SHP77 treated with DMSO at 0.1 percent for 48 hours (cell line): ENCODE measurements around the gene CDC26.
"Not testable (repeated sequence)": the region's sequence is repeated elsewhere in the genome, so short reads cannot be mapped to it uniquely, and the experiment has no call there.

ENCODE experiments used
- DNase-seq: peaks from one replicate; lab custom pipeline; 2025; lab: John Stamatoyannopoulos, UW

CDC26 gene

DNA sequence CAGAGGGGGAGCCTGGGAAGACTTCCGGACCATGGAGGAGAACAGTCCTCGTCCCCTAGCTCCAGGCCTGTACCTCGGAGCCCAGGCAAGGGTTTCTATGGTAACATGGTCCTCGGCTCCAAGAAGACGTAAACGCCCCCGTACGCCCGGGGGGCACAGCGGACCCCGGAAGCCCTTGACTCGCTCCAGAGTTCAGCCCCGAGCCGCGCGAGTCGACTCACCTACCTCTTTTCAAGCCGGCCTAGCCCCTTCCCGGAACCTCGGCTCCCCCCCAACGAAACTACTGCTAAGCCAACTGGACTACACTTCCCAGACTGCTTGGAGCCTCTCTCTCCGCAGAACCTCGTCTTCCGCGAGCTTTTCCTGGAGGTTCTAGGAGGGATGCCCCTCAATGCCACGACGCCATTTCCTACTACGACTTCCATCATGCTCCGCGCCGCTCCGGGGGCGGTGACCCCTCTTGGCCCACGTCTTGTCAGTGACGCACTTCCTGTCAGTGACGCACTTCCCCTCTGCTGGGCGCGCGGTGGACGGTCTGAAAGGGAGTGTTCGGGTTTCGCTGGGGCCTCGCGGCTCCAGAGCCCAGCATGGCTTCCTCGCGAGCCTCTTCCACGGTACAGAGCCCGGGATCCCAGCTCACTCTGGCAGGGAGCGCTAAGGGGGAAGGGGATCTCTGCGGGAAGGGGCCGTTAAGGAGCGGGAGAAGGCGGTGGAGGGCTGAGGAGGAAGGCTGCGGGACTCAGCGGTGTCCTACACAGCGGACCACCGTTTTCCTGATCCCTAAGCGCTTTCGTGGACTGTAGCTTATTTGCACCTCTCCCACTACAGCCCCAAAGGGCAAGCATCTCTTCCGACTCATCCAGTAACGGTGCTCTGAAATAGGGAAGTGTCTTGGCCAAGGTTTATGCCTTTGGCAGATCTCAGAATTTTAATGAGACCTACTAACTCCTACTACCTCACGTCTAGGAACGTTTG, at the start of gene CDC26, which contains the start of gene PRPF4:
TSS of gene CDC26 (minus strand) at position 416 of the 975 bp plus-strand sequence. CDS start 3,065 bp downstream, outside the sequence.
TSS of gene PRPF4 (plus strand) at position 502 of the 975 bp plus-strand sequence. CDS start at position 588, 86 bp downstream.
- peak; percentile 98 for DNase-seq

DNA sequence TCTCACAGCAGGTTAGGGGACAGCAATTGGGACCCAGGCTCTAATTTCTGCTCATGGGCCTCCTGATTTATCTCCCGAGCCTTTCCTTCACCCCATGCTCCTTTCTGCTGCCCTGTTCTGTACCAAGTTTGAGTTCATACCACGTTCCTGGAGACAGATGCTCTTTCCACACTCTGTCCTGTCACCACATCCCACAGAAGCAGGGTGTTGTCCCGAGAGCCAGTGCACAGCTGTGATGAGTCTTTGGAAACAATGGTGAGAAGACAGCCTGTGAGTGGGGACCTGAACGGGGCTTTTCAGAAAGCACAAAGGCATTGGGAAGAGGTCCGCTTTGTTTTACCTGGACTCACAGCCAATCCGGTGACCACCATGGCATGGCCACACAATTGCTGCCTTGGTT, 47.3 kb upstream of the CDC26 start:
- no peak for DNase-seq

DNA sequence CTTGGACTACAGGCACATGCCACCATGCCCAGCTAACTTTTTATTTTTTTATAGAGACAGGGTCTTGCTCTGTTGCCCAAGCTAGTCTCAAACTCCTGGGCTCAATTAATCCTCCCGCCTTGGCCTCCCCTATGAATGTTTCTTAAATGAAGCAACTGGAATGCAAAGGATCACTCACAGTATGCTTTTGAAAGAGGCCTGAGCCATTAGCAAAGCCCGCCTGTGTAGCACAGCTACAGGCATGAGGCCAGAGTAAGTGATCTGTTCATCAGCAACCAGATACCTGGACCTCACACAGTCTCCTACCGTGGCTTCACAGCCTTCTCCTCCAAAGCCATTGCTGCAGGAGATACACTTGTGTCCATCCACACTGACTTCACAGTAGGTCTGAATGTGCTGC, 44.7 kb upstream of the CDC26 start:
- no peak for DNase-seq

DNA sequence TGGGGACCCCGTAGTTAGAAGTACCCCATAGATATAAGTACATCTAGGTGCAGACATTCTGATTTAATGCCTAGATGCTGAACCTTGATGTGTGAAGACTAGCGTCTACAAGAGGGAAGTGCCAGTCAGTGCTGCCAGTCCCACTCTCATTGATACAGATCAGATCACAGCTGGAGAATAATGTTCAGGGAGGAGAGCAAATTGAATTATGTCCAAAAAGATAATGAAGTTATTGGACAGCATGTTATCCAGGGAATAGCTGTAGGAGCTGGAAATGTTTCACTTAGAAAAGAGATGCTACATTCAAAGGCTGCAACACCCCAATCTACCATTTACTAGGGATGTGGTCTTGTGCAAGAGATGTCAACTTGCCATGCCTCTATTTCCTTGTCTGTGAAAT, 43.7 kb upstream of the CDC26 start:
- no peak for DNase-seq

DNA sequence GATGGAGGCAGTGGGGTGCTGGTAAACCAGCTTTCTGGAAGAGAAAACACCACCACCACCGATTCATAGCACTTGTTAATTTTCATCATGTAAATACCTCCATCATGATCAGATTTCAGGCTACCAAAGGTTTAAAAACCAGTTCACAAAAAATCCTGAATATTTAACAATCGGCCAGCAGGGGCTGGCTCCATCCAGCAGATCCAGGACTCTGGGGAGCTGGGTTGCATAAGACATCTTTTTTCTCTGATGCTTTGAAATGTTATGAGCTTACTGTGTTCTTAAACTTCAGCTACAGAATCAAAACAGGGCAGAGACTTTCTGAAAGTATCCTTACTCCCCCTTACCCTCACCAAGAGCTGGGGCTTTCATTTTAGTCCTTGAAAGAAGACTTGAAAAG, 42.4 kb upstream of the CDC26 start:
- DNase-seq, result no peak

DNA sequence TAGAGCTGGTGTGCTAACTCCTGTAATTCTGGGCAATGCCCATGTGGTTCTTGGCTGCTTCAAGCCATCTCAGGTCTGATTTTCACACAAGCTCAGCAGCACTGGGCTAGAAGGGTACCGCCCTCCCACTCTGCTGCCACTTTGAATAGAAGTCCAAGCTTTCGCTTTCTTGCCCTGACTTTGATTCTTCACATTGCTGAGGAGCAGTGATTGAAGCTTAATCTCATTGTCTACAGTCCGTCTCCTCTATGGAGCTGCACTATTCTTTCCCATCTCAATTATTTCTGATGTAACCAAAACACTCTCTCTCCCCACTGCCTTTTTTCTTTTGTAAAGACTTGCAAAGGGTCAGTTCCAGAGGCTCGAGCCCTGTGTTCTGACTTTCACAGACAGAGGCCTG, 40.7 kb upstream of the CDC26 start:
- no peak for DNase-seq

DNA sequence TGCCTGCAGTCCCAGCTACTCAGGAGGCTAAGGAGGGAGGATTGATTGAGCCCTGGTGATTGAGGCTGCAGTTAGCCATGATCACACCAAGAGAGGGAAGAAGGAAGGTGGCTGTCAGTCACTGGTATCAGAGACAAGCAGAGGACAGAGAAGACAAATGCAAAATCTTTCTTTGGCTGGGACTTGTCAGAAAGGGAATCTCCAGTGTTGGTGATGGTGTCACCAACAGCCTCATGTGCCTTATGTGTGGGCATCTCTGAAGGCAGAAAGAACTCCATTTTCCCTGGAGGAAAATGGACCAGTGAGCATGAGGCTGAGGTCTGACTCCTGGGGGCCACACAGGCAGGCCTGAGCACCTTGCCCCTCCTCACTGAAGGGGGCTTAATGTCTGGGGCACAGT, 39.9 kb upstream of the CDC26 start:
- DNase-seq, result no peak

DNA sequence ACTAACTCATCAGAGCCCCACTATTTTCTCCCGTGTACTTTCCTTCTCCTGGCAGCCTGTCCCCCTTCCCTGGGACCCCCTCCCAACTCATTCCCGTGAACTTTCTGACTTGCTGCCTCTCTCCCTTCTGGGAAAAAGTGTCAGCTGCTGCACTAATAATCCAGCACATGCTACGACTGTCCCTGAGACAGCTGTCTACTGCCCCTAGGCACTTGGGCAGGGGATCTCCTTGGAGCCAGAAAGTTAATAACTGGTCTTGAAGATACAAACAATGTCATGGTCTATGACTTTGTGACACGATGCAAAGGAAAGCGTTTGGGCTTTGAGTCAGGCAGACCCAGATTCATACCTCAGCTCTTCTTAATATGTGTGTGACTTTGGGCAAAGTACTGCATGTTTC, 37.9 kb upstream of the CDC26 start:
- DNase-seq, result no peak

DNA sequence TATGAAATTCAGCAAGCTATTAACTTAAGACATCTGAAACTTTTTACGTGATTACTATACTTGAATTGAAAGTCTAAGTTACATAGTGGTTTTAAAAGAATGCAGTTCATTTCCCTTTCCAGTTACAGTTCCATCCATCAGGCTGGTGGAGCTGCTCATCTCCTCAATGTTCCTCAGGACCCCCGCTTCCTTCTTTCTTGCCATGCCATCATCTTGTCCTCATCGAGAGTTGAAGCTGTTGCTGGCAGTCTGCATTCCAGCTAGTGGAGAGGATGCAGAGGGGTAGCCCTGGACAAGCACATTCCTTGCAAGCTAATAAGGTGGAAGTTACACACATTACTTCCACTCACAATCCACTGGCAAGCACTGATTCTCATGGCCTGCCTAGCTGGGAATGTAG, 36.6 kb upstream of the CDC26 start:
- no peak for DNase-seq

DNA sequence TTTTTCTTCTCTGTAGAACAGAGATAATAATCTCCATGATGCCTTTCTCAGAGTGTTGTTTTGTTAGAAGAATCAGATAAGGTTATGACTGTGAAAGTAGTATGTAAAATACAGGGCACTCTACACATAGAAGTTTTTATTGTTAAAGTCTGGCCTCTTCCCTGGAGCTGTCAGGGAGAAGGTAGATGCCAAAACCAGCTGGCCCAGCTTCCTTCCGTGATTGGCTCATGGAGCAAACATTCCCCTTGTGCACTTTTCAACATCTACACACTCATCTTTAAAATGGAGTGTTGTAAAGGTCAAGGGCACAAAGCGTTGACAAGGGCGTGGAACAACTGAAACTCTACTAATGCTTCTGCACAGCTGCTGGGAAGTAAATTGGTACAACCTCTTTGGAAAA, 35.2 kb upstream of the CDC26 start:
- no peak for DNase-seq

DNA sequence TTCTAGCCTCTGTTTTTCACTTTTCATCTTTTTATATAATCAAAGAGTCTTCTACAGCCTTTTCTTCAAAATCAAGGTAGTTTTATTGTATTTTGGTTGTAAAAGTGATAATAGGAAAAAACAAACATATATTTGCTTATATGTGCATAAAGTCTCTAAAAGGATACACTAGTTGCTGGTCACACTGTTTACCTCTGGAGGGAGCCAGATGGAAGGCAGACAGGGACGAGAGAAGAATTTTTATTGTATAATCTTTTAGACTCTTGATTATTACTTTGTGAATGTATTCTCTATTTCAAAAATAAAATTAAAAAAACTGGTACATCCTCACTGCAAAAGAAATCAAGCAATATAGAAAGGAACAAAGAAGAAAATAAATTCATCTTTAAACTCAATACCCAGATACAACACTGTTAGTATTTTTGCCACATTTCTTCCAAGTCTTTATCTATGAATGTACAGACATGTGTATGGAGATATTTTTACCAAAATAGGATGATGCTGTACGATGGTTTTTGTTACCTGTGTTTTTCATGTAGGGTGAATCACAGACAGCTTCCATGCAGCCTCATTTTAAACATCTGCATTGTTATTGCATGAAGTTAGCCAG, 33.9 kb upstream of the CDC26 start:
- peak; percentile 30 for DNase-seq

DNA sequence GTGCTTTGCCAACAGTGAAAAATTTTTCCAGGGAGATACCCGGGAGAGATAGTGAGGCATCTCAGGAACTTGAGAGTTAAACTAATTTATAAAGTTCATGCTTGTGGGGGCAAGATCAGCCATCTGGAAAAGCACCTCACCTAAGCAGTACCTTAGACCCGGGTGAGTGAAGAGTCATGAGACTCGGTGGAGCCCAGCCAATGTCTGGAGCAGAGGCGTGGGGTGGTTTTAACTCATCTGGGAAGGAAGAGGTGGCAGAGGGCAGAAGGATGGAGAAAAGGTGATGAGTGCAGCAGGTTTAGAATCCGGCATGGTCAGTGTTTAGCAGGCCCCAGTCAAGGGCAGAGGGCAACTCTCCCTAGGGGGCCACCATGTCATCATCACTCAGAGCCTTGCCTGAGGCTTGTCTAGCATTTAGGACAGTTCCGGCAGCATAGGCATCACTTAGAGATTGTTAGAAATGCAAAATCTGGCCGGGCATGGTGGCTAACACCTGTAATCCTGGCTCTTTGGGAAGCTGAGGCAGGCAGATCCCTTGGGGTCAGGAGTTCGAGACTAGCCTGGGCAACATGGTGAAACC, 32.1 kb upstream of the CDC26 start:
- no peak for DNase-seq

DNA sequence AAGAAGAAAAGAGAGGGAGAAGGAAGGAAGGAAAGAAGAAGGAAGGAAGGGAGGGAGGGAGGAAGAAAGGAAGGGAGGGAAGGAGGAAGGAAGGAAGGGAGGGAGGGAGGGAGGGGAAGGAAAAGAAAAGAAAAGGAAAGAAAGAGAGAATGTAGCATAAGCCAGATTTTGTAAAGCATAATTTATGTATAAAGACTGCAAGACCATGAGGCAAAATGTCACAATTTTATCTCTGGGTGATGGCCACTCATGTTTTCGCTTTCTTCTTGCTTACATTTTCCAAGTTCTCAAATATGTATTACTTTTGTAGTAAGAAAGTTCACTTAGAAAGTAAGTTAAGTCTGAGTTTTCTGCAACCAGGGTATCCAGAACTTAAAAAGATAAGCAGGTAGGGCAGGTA, 31.2 kb upstream of the CDC26 start:
- no peak for DNase-seq

DNA sequence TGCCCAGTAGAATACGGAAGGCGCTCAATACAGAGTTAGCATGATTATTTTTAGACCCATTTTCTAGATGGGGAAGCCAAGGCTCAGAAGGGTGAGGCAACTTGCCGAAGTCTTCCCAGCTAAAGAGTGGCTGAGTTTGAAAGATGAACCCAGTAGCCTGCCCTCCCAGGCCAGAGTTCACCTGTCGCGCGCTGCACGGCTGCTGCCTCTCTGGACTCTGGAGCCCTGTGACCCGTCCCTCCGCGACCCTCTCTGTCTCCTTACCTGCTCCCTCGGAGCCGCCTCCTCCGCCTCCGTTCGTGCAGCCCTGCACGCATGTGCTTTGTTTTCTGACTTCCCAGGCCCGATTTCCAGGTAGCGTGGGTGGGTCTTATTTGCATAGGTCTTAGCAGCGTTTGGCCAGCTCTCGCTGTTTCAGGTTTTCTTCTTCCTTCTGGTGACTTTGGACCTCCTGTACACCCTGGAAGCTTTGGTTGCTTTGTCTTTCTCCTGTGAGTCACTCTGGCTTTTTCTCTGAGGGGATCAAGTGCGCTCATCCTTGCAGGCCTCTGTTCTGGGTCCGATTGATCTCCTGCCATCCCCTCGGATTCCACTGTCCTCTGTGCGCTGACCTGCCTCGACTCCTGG, 27.5 kb upstream of the CDC26 start, which contains the start of gene RNF183:
TSS of gene RNF183 (minus strand) at position 585 of the 627 bp plus-strand sequence. CDS start 5,192 bp downstream, outside the sequence.
- DNase-seq, result no peak

DNA sequence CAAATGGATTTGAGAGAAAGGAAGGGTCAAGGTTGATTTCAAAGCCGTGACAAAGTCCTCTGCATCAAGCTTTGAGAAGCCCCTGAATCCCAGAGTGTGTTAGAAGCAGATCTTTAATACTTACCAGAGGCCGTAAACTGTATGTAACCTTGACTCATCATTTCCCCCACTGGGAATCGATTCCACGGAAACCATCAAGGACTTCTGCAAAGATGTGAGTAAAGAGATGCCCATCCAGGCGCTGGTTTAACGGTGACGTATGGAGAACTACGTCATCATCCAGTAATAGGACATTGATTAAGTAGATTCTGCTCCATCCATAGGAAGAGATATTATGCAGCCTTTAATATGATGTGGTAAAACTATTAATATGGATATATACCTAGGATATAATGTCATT, 26.2 kb upstream of the CDC26 start:
- DNase-seq, result no peak

DNA sequence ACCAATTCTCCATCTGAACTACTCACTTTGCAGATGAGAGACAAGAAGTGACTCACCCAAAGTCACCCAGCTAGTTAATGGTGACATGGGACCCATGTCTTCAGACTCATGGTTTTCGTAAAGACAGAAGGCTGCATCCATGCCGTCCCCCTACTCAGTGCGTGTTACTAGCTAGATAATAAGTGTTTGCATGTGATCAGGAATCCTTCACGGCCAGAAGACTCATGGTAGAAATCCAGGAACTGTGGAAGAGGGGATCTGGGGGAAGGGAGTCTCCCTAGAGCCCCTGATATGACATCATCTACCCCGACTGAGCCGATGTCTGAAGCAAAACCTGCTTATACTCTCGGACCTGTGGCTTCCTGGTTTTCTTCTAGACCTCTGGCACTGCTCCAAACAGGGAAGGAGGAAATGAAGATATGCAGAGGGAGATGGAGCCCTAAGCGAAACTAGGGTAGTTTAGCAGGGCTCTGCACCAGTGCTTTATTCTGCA, 24.5 kb upstream of the CDC26 start:
- DNase-seq, result no peak

DNA sequence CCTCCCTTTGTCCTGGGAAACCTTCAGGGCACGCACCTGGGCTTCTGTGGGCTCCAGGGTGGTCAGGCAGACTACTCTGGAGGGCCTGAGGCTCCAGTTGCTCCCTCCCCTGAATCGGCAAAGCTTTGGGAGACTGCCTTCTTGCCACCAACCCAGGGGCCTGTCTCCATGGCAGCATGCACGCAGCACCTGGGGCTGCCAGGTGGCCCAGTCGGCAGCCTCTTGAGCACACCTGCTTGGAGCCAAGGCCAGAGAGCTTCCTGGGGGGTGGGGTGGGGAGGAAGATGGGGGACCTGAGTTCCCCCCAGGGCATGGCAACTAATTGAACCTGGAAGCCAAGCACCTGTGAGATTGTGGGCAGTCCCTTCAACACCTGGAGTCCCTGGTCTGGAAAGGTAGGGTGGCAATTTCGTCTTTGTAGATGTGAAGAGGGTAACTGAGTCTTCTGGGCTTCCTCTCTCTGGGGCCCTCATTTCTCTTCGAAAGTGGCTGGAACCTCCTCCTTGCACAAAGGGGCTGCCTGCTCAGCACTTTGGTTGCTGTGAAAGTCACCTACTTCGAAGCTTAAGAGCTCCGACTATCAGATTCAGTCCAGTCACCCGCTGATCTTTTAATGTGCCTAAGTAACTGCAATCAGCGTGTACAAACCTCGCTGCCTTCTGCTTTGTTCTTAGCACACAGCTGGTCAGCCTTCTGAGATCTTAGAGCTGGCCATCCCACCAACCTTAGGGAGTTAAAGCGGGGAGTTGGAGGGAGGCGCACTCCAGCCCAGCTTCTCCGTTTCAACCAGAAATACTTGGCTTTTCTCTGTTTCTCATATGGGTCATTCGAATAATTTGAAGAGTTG, 23.8 kb upstream of the CDC26 start:
- no peak for DNase-seq

DNA sequence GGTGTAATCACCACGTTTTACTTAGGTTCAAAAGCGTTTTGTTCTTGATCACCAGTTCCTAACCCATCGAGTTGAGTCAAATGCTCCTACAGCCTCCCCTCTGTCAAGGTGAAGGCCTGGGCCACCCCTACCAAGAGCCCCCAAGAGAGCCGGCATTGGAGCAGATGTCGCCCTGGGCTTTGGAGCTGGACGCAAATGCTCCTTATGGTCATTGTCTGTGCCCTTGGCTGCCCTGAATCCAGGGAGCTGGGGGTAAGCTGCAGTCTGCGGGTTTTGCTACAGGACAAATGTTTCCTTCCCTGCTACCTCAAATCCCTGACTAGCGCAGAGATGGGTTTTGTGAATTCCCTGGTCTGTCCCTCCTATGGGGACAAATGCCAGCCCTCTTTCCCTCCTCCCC, 22.9 kb upstream of the CDC26 start:
- DNase-seq, result no peak

DNA sequence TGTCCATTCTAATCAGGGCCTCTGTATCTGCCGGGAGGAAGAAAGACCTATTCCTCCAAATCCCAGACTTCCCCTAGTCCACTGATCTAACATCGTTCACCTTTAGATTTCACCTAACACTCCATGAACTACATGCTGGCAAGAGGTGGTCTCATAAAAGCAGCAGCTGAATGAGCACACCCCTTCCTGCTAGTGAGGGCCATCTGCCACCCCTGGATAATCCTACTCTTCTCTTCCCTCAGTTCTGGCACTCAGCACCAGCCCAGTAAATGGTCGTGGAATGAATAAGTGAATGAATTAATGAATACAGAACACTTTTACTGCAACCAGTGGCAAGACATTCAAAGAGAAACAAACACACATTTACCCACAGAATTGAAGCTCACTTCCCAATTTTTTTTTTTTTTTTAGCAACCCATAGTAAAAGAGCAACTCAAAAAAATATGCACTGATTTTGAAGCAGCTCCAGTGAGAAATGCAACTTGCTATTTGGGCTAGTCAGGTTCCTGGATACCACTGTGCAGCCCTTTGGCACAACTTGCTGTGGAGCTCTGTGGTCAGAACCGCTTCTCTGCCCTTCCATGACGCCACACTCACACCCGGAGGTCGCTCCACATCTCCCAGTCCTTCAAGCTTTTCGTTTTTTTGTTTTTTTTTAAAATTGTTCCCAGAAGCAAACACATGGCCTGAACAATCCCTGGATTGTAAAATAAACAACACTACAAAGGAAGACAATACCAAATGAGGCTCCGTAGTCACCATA, 21.6 kb upstream of the CDC26 start:
- no peak for DNase-seq

DNA sequence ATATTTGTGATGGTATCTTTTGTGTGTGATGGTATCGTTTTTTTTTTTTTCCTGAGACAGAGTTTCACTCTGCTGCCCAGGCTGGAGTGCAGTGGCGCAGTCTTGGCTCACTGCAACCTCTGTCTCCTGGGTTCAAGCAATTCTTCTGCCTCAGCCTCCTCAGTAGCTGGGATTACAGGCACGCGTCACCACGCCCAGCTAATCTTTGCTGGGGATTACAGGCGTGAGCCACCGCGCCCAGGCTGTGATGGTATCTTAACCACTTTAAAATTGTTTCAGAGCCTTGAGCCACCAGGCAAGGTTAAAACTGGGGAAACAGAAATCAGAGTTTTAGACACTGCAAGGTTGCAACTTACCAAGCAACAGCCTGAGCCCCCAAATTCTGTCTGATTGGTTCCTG, 20.9 kb upstream of the CDC26 start:
- not testable (repeated sequence) for DNase-seq
